COR-L47 (cell line): ENCODE results near the gene CEBPE.

ENCODE experiments used
- DNase-seq: peaks from one replicate; lab custom pipeline; 2025; lab: John Stamatoyannopoulos, UW

CEBPE gene

GRCh38 chr14:23076785-23077408, 42.2 kb downstream of the CEBPE start:
- no peak for DNase-seq

- no peak for DNase-seq
Observed at GRCh38 chr14:23074906-23075305, 44.1 kb downstream of the CEBPE start.

- no peak for DNase-seq
Observed at GRCh38 chr14:23071921-23072539, 47.0 kb downstream of the CEBPE start.

GRCh38 chr14:23071244-23071920, 47.7 kb downstream of the CEBPE start:
- DNase-seq = no peak

GRCh38 chr14:23070262-23071129, 48.6 kb downstream of the CEBPE start:
- DNase-seq = no peak

GRCh38 chr14:23069413-23069806, 49.6 kb downstream of the CEBPE start:
- DNase-seq = no peak

GRCh38 chr14:23068789-23069412, 50.2 kb downstream of the CEBPE start:
- DNase-seq = no peak

GRCh38 chr14:23067847-23068788, 50.9 kb downstream of the CEBPE start:
- no peak for DNase-seq
